Lower lobe of right lung (tissue), 2 donors: Measurements from ENCODE around the gene ABTB2. TPM values are rescaled to one million over a fixed set of nuclear protein-coding genes. Genes with fewer than 3 reads are reported as not detected.
"Not testable (repeated sequence)": the region's sequence is repeated elsewhere in the genome, so short reads cannot be mapped to it uniquely, and the experiment has no call there.

Experiments used
- ATAC-seq, 2 donors: fragments of 200-7000 bp; cut with Tn5 transposase; one replicate each; pipeline ENCODE4 v1.9.1; 2020 to 2022; ENCODE audit warnings: mild to moderate bottlenecking in 2 of 2, moderate library complexity in 2 of 2
- DNase-seq: peaks from one replicate; pipeline ENCODE4 v3.0.0-alpha.2; 2020
- H3K27ac ChIP-seq: fragments of 200-600 bp; one replicate; pipeline ENCODE4 v1.8.0; 2022
- H3K27me3 ChIP-seq: fragments of 200-600 bp; one replicate; pipeline ENCODE4 v1.8.0; 2022; ENCODE audit warnings: low read depth
- H3K36me3 ChIP-seq: fragments of 200-600 bp; one replicate; pipeline ENCODE4 v1.8.0; 2022; ENCODE audit warnings: mild to moderate bottlenecking
- H3K4me1 ChIP-seq: fragments of 200-600 bp; one replicate; pipeline ENCODE4 v1.8.0; 2022
- H3K4me3 ChIP-seq: fragments of 200-600 bp; one replicate; pipeline ENCODE4 v1.8.0; 2022; ENCODE audit warnings: mild to moderate bottlenecking
- H3K9me3 ChIP-seq: fragments of 200-600 bp; one replicate; pipeline ENCODE4 v1.8.0; 2022
- intact Hi-C: fragments of 100-400 bp; cut with DNase I; formaldehyde crosslinking; loops from one replicate; pipeline ENCODE4 v1.11.0; 2022
- total RNA-seq: library from RNA; stranded (reverse); fragmentation: NEBNext Ultra II Directional; extraction: Animal tissue kit (Norgen Biotek cat#: 25700); gene quantifications from one replicate; pipeline ENCODE4 v1.2.1, GENCODE V29; 2021
- TF ChIP-seq, protein P1 (sequence below): fragments of 200-600 bp; IDR thresholded peaks from one replicate; pipeline ENCODE4 v1.8.0; 2022; ENCODE audit warnings: antibody characterized with exemption, mild to moderate bottlenecking
- donor health status: DM: no; HTN: yes; CAD: no; lungs with severe emphysema.

ABTB2 gene
- total RNA-seq, 1 donor from 2014 or later: 2.7 TPM

DNA sequence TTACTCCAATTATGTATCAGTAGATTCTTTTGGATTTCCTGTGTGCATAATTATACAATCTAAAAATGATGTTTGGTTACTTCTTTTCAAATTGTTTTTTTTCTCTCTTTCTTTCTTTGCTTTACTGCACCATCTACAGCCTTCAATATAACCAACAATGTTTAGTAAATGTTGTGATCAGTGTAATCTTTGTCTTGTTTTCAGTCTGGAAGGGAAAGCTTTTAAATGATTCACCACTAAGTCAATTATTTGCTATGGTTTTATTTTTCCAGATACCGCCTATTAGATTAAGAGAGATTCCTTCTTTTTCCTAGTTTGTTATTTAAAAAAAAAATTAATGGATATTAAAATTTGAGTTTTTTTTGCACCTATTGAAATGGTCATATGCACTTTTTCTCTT, 29.8 kb upstream of the ABTB2 start:
- Histone ChIP-seq H3K9me3 (no peaks in the 10 kb centered on the region), H3K27me3 (no peaks in the 10 kb centered on the region), H3K36me3 (no peaks in the 10 kb centered on the region), H3K4me1 (no peaks in the 10 kb centered on the region), H3K4me3 (no peak overlapping the region), H3K27ac (no peak overlapping the region)
- DNase-seq: no peak
- ATAC-seq: no peak
- TF ChIP-seq, protein P1, sequence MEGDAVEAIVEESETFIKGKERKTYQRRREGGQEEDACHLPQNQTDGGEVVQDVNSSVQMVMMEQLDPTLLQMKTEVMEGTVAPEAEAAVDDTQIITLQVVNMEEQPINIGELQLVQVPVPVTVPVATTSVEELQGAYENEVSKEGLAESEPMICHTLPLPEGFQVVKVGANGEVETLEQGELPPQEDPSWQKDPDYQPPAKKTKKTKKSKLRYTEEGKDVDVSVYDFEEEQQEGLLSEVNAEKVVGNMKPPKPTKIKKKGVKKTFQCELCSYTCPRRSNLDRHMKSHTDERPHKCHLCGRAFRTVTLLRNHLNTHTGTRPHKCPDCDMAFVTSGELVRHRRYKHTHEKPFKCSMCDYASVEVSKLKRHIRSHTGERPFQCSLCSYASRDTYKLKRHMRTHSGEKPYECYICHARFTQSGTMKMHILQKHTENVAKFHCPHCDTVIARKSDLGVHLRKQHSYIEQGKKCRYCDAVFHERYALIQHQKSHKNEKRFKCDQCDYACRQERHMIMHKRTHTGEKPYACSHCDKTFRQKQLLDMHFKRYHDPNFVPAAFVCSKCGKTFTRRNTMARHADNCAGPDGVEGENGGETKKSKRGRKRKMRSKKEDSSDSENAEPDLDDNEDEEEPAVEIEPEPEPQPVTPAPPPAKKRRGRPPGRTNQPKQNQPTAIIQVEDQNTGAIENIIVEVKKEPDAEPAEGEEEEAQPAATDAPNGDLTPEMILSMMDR: no peak
- intact Hi-C loops: no loop called here

GRCh38 chr11:34386356-34386755, 28.5 kb upstream of the ABTB2 start:
- H3K27me3 ChIP-seq, ATAC-seq, DNase-seq, H3K27ac ChIP-seq, H3K4me1 ChIP-seq, H3K9me3 ChIP-seq, H3K36me3 ChIP-seq, H3K4me3 ChIP-seq, intact Hi-C loops: not testable (repeated sequence)

DNA sequence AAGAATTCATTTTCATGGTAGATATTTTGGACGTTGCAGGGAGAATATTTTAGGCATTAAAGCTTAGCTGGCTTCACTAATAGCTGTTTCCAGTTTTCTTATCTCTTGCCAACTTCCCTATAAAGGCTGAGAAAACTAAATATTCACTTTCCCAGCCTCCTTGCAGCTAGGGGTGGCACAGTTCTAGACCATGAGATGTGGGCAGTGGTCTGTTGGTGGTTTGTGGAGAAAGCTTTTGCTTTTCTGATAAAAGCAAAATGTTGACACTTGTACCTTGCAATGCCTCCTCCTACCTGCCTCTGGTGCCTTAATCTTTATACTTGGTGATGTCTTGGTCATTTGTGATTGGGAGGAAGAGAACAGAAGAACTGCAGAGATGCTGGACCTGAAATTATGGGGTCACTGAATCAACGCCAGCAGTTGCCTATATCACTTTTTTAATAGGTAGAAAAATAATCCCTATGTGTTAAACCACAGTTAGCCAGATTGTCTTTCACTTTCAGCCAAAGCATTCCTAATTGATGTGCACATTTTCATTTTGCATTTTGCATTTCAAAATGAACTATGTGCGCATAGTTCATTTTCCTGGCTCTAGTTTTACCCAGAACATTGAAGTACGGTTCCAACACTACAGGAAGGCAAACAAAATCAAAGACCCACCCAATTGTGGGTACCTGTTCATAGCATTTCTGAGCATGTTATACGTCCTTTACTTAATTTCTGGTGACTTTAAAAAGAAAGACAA, 24.9 kb upstream of the ABTB2 start:
- Histone ChIP-seq H3K27me3 (no peaks in the 10 kb centered on the region), H3K36me3 (no peaks in the 10 kb centered on the region), H3K4me1 (no peaks in the 10 kb centered on the region), H3K9me3 (peaks cover 6% of the 10 kb centered on the region), H3K4me3 (no peak overlapping the region), H3K27ac (no peak overlapping the region)
- ATAC-seq: no peak
- TF ChIP-seq, protein P1: no peak
- DNase-seq: no peak
- intact Hi-C loops: no loop called here

DNA sequence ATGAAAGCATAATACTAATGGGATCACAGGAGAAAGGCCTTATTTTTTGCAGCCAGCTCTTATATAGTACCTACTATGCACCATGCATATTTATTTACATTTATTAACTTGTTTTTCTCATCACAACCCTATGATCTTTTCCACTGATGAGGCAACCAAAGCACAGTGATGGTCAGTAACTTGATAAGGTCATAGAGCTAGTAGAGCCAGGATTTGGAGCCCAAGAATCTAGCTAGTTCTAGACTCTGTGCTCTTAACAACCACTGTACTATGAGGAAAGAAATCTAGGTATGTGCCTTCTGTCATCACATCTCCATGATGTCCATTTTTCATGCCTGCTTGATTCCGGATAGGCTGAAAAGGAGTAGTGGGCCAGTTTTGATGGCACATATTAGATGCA, 24.0 kb upstream of the ABTB2 start:
- no peak overlapping the region for H3K4me3 ChIP-seq
- no peaks in the 10 kb centered on the region for H3K36me3 ChIP-seq
- ATAC-seq: no peak
- TF ChIP-seq, protein P1: no peak
- no peak for DNase-seq
- no peak overlapping the region for H3K27ac ChIP-seq
- H3K9me3 ChIP-seq: peaks cover 16% of the 10 kb centered on the region
- H3K4me1 ChIP-seq: no peaks in the 10 kb centered on the region
- intact Hi-C loops: no loop called here
- H3K27me3 ChIP-seq: no peaks in the 10 kb centered on the region

GRCh38 chr11:34380696-34381095, 22.9 kb upstream of the ABTB2 start:
- Histone ChIP-seq H3K9me3 (peaks cover 22% of the 10 kb centered on the region), H3K27me3 (no peaks in the 10 kb centered on the region), H3K36me3 (no peaks in the 10 kb centered on the region), H3K4me1 (no peaks in the 10 kb centered on the region), H3K4me3 (no peak overlapping the region), H3K27ac (no peak overlapping the region)
- TF ChIP-seq, protein P1: no peak
- ATAC-seq (no peak), DNase-seq (no peak)
- intact Hi-C loops: no loop called here

DNA sequence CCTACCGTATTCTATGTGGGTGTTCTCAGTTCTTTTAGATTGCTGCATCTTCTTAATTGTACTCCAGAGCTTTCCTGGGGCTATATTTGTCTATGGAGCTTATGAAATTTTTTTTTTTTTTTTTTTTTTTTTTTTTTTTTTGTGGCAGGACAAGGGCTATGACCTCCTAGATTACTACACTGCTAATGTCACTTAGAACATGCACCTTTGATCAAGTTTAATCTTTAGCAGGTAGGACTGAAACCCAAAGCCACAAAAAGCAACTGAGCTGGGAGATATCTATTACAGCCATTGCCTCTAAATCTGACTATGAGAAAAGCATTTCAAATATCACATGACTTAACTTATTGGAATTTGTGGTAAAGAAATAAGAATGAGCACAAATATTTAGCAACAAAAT, 21.7 kb upstream of the ABTB2 start:
- DNase-seq: no peak
- intact Hi-C loops: no loop called here
- Histone ChIP-seq H3K9me3 (peaks cover 22% of the 10 kb centered on the region), H3K4me3 (no peak overlapping the region), H3K27me3 (no peaks in the 10 kb centered on the region), H3K36me3 (no peaks in the 10 kb centered on the region), H3K4me1 (no peaks in the 10 kb centered on the region), H3K27ac (no peak overlapping the region)
- ATAC-seq: no peak
- TF ChIP-seq, protein P1: no peak
